Hepatocyte (in vitro differentiated cells): Measurements from ENCODE around the gene CPSF4. TPM values are rescaled to one million over a fixed set of nuclear protein-coding genes. Genes with fewer than 3 reads are reported as not detected.
A peak's percentile ranks its signal among the peaks of the same experiment; 100 is the strongest.

Experiments used
- DNase-seq: peaks from one replicate; pipeline ENCODE4 v3.0.0-alpha.2; 2016; ENCODE audit warnings: low spot score
- H2AFZ ChIP-seq: fragments of 200-600 bp; sonication (generic); 2 replicates; pipeline ENCODE4 v1.6.0; 2016; ENCODE audit warnings: antibody characterized with exemption, mild to moderate bottlenecking
- H3K27ac ChIP-seq: fragments of 200-600 bp; sonication (generic); 2 replicates; pipeline ENCODE4 v1.5.1; 2016; ENCODE audit warnings: mild to moderate bottlenecking
- H3K27me3 ChIP-seq: fragments of 200-600 bp; sonication (generic); 2 replicates; pipeline ENCODE4 v1.6.1; 2016
- H3K36me3 ChIP-seq: fragments of 200-600 bp; sonication (generic); replicated peaks from 2 replicates; pipeline ENCODE4 v1.5.1; 2016; ENCODE audit warnings: low read depth; ENCODE audit not compliant: insufficient read depth
- H3K4me1 ChIP-seq: fragments of 200-600 bp; sonication (generic); 2 replicates; pipeline ENCODE4 v1.5.1; 2016; ENCODE audit warnings: mild to moderate bottlenecking, moderate library complexity; ENCODE audit not compliant: insufficient read depth
- H3K4me2 ChIP-seq: fragments of 200-600 bp; sonication (generic); 2 replicates; pipeline ENCODE4 v1.6.0; 2016
- H3K4me3 ChIP-seq: fragments of 200-600 bp; sonication (generic); 2 replicates; pipeline ENCODE4 v1.5.1; 2016; ENCODE audit warnings: mild to moderate bottlenecking
- H3K79me2 ChIP-seq: fragments of 200-600 bp; sonication (generic); 2 replicates; pipeline ENCODE4 v1.6.0; 2017; ENCODE audit warnings: mild to moderate bottlenecking
- H3K9me2 ChIP-seq: fragments of 200-600 bp; sonication (generic); replicated peaks from 2 replicates; pipeline ENCODE4 v1.6.0; 2017; ENCODE audit warnings: mild to moderate bottlenecking; ENCODE audit not compliant: insufficient read depth
- H3K9me3 ChIP-seq: fragments of 200-600 bp; sonication (generic); 2 replicates; pipeline ENCODE4 v1.5.1; 2016; ENCODE audit warnings: low read depth, mild to moderate bottlenecking
- H4K20me1 ChIP-seq: fragments of 200-600 bp; sonication (generic); 2 replicates; pipeline ENCODE4 v1.6.0; 2016; ENCODE audit warnings: mild to moderate bottlenecking; ENCODE audit not compliant: insufficient read depth, poor library complexity, severe bottlenecking
- EZH2 ChIP-seq: fragments of 200-600 bp; sonication (generic); IDR thresholded peaks from 2 replicates; pipeline ENCODE4 v1.6.1; 2016; ENCODE audit warnings: antibody characterized with exemption, mild to moderate bottlenecking, borderline replicate concordance
- EZH2phosphoT487 ChIP-seq: fragments of 200-600 bp; sonication (generic); IDR thresholded peaks from one replicate; pipeline ENCODE4 v1.6.1; 2018; ENCODE audit warnings: antibody characterized with exemption, mild to moderate bottlenecking, low read depth, moderate library complexity; ENCODE audit not compliant: unreplicated experiment, severe bottlenecking
- WGBS: methylation state at CpG from one replicate; pipeline ENCODE4 v1.1.6; 2016; ENCODE audit warnings: low lambda C conversion rate; ENCODE audit errors: missing lambda C conversion rate; 5-methylcytosine and 5-hydroxymethylcytosine counted together
- polyA plus RNA-seq: library from polyadenylated mRNA; unstranded; fragments of >200 nt; fragmentation: Nextera tagmentation; extraction: Ambion mirVana; gene quantifications from 2 replicates; pipeline ENCODE4 v1.2.1, GENCODE V29; 2016
- total RNA-seq: library from RNA; depleted of rRNA; stranded (reverse); fragments of >200 nt; gene quantifications from 2 replicates; pipeline ENCODE4 v1.2.3, GENCODE V29; 2014
- TF ChIP-seq, protein P1 (sequence below): fragments of 200-600 bp; sonication (generic); IDR thresholded peaks from 2 replicates; pipeline ENCODE4 v1.5.1; 2016; ENCODE audit warnings: antibody characterized with exemption, mild to moderate bottlenecking; ENCODE audit not compliant: poor library complexity

Gene CPSF4
- total and polyA plus RNA-seq, 2 experiments from 2014 or later, result 35.1 to 37.6 TPM

GRCh38 chr7:99504603-99505323, 66.0 kb downstream of the CPSF4 start, which contains the start of gene ZKSCAN5:
Gene ZKSCAN5, plus strand, starts transcription at chr7:99504662. Its CDS starts 1,383 bp downstream, at chr7:99506045.
- peak within 1 kb of the TSS; percentile 70 for H2AFZ ChIP-seq
- H3K27ac ChIP-seq, result peak within 1 kb of the TSS; percentile 93
- no peaks in the 10 kb centered on the region for H3K9me2 ChIP-seq
- no peaks in the 10 kb centered on the region for H3K27me3 ChIP-seq
- H3K9me3 ChIP-seq, result no peaks in the 10 kb centered on the region
- peaks cover 52% of the 10 kb centered on the region for H3K79me2 ChIP-seq
- DNase-seq, result peak; percentile 98
- no peaks in the 10 kb centered on the region for H3K36me3 ChIP-seq
- H3K4me1 ChIP-seq, result peaks cover 9% of the 10 kb centered on the region
- 2% methylated on average over 38 of the region's 53 CpGs for WGBS
- peak within 1 kb of the TSS; percentile 88 for H3K4me2 ChIP-seq
- peaks cover 3% of the 10 kb centered on the region for H4K20me1 ChIP-seq
- TF ChIP-seq EZH2phosphoT487, result no peak
- TF ChIP-seq, protein P1, sequence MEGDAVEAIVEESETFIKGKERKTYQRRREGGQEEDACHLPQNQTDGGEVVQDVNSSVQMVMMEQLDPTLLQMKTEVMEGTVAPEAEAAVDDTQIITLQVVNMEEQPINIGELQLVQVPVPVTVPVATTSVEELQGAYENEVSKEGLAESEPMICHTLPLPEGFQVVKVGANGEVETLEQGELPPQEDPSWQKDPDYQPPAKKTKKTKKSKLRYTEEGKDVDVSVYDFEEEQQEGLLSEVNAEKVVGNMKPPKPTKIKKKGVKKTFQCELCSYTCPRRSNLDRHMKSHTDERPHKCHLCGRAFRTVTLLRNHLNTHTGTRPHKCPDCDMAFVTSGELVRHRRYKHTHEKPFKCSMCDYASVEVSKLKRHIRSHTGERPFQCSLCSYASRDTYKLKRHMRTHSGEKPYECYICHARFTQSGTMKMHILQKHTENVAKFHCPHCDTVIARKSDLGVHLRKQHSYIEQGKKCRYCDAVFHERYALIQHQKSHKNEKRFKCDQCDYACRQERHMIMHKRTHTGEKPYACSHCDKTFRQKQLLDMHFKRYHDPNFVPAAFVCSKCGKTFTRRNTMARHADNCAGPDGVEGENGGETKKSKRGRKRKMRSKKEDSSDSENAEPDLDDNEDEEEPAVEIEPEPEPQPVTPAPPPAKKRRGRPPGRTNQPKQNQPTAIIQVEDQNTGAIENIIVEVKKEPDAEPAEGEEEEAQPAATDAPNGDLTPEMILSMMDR, result no peak
- TF ChIP-seq EZH2, result no peak
- peak within 1 kb of the TSS; percentile 84 for H3K4me3 ChIP-seq

- Histone ChIP-seq H3K27me3 (no peaks in the 10 kb centered on the region), H3K27ac (peak overlapping the region; percentile 93), H3K36me3 (no peaks in the 10 kb centered on the region), H3K4me1 (peaks cover 9% of the 10 kb centered on the region), H3K4me3 (peak overlapping the region; percentile 84), H3K9me3 (no peaks in the 10 kb centered on the region), H2AFZ (peak overlapping the region; percentile 31), H3K4me2 (peak overlapping the region; percentile 88), H3K9me2 (no peaks in the 10 kb centered on the region), H3K79me2 (peaks cover 58% of the 10 kb centered on the region), H4K20me1 (peaks cover 3% of the 10 kb centered on the region)
- DNase-seq, result no peak
- TF ChIP-seq EZH2, result no peak
- no peak for TF ChIP-seq EZH2phosphoT487
- TF ChIP-seq, protein P1, result no peak
- 3% methylated on average over 10 of the region's 11 CpGs for WGBS
Observed at GRCh38 chr7:99505324-99505662, 66.5 kb downstream of the CPSF4 start.

Other genes with a start within 250 kb of the CPSF4 start
- 0.17 and 0.52 TPM in 2 replicates for gene KPNA7, start 230.8 kb upstream of the CPSF4 start, total RNA-seq
- gene KPNA7, start 230.8 kb upstream of the CPSF4 start, polyA plus RNA-seq, result 0.66 and 0.76 TPM in 2 replicates
- gene MYH16, start 166.1 kb upstream of the CPSF4 start, total RNA-seq, result 0.13 TPM in 1 of 2 replicates, not detected in the other
- not detected in 2 replicates for gene MYH16, start 166.1 kb upstream of the CPSF4 start, polyA plus RNA-seq
- gene ARPC1A, start 113.0 kb upstream of the CPSF4 start, total RNA-seq, result 158 and 166 TPM in 2 replicates
- gene ARPC1A, start 113.0 kb upstream of the CPSF4 start, polyA plus RNA-seq, result 190 and 194 TPM in 2 replicates
- gene ARPC1B, start 64.2 kb upstream of the CPSF4 start, total RNA-seq, result 139 and 153 TPM in 2 replicates
- 199 and 205 TPM in 2 replicates for gene ARPC1B, start 64.2 kb upstream of the CPSF4 start, polyA plus RNA-seq
- gene PDAP1, start 30.3 kb upstream of the CPSF4 start, total RNA-seq, result 93.9 and 110 TPM in 2 replicates
- gene PDAP1, start 30.3 kb upstream of the CPSF4 start, polyA plus RNA-seq, result 52.6 and 76.5 TPM in 2 replicates
- gene BUD31, start 30.0 kb upstream of the CPSF4 start, total RNA-seq, result 77.5 and 87.7 TPM in 2 replicates
- gene BUD31, start 30.0 kb upstream of the CPSF4 start, polyA plus RNA-seq, result 233 and 235 TPM in 2 replicates
- gene PTCD1, start 145 bp upstream of the CPSF4 start, total RNA-seq, result 9.2 and 11.3 TPM in 2 replicates
- gene PTCD1, start 145 bp upstream of the CPSF4 start, polyA plus RNA-seq, result 7.0 and 10.8 TPM in 2 replicates
- gene ATP5MF, start 27.2 kb downstream of the CPSF4 start, total RNA-seq, result 2,783 and 3,615 TPM in 2 replicates
- 785 and 822 TPM in 2 replicates for gene ATP5MF, start 27.2 kb downstream of the CPSF4 start, polyA plus RNA-seq
- 7.0 and 11.3 TPM in 2 replicates for gene ZNF789, start 33.9 kb downstream of the CPSF4 start, total RNA-seq
- 5.5 and 8.1 TPM in 2 replicates for gene ZNF789, start 33.9 kb downstream of the CPSF4 start, polyA plus RNA-seq
- gene ZNF394, start 61.3 kb downstream of the CPSF4 start, total RNA-seq, result 19.4 and 23.8 TPM in 2 replicates
- gene ZNF394, start 61.3 kb downstream of the CPSF4 start, polyA plus RNA-seq, result 17.2 and 18.4 TPM in 2 replicates
- gene ZKSCAN5, start 65.7 kb downstream of the CPSF4 start, total RNA-seq, result 10.6 and 11.3 TPM in 2 replicates
- 6.2 and 6.9 TPM in 2 replicates for gene ZKSCAN5, start 65.7 kb downstream of the CPSF4 start, polyA plus RNA-seq
- 6.3 and 7.2 TPM in 2 replicates for gene FAM200A, start 113.2 kb downstream of the CPSF4 start, total RNA-seq
- 3.7 and 4.4 TPM in 2 replicates for gene FAM200A, start 113.2 kb downstream of the CPSF4 start, polyA plus RNA-seq
- 69.6 and 76.3 TPM in 2 replicates for gene ZNF655, start 119.7 kb downstream of the CPSF4 start, total RNA-seq
- gene ZNF655, start 119.7 kb downstream of the CPSF4 start, polyA plus RNA-seq, result 39.4 and 48.8 TPM in 2 replicates
- gene TMEM225B, start 159.3 kb downstream of the CPSF4 start, total RNA-seq, result 0.20 and 0.24 TPM in 2 replicates
- 0.12 and 1.8 TPM in 2 replicates for gene TMEM225B, start 159.3 kb downstream of the CPSF4 start, polyA plus RNA-seq
- 11.4 and 18.8 TPM in 2 replicates for gene ZSCAN25, start 178.0 kb downstream of the CPSF4 start, total RNA-seq
- 8.4 and 11.4 TPM in 2 replicates for gene ZSCAN25, start 178.0 kb downstream of the CPSF4 start, polyA plus RNA-seq
- 279 and 345 TPM in 2 replicates for gene CYP3A5, start 241.1 kb downstream of the CPSF4 start, total RNA-seq
- 194 and 228 TPM in 2 replicates for gene CYP3A5, start 241.1 kb downstream of the CPSF4 start, polyA plus RNA-seq